ENCODE measurements around the gene KIF11. TPM values are rescaled to one million over a fixed set of nuclear protein-coding genes. Genes with fewer than 3 reads are reported as not detected.

KIF11 gene
- total RNA-seq, 1 donor from 2014 or later: 8.8 TPM

Other genes starting within 250 kb of the KIF11 start
- gene IDE, start 19.0 kb upstream of the KIF11 start, total RNA-seq: 35.4 and 49.2 TPM in 2 replicates
- gene HHEX, start 96.8 kb downstream of the KIF11 start, total RNA-seq: 56.7 and 66.9 TPM in 2 replicates